Gastroesophageal sphincter (tissue), 3 donors: ENCODE measurements around the gene EBF4.

Experiments
- POLR2A ChIP-seq, 2 donors: fragments of 450-650 bp; IDR thresholded peaks; one replicate each; pipeline ENCODE4 v1.6.1; 2017; ENCODE audit warnings: antibody characterized with exemption in 2 of 2, mild to moderate bottlenecking in 2 of 2, moderate library complexity in 1 of 2
- TF ChIP-seq, protein P1 (sequence below), 4 experiments: fragments of 200-600 bp in 2 of 4; fragments of 450-650 bp in 2 of 4; sonication (generic) in 1 of 4; IDR thresholded peaks; one replicate each; pipeline ENCODE4 v1.5.1; 2017 to 2019; ENCODE audit warnings: antibody characterized with exemption in 4 of 4, mild to moderate bottlenecking in 2 of 4, moderate library complexity in 2 of 4

- TF ChIP-seq, protein P1, sequence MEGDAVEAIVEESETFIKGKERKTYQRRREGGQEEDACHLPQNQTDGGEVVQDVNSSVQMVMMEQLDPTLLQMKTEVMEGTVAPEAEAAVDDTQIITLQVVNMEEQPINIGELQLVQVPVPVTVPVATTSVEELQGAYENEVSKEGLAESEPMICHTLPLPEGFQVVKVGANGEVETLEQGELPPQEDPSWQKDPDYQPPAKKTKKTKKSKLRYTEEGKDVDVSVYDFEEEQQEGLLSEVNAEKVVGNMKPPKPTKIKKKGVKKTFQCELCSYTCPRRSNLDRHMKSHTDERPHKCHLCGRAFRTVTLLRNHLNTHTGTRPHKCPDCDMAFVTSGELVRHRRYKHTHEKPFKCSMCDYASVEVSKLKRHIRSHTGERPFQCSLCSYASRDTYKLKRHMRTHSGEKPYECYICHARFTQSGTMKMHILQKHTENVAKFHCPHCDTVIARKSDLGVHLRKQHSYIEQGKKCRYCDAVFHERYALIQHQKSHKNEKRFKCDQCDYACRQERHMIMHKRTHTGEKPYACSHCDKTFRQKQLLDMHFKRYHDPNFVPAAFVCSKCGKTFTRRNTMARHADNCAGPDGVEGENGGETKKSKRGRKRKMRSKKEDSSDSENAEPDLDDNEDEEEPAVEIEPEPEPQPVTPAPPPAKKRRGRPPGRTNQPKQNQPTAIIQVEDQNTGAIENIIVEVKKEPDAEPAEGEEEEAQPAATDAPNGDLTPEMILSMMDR (IDR thresholded peaks at IDR 0.05): no peak
- TF ChIP-seq POLR2A (IDR thresholded peaks at IDR 0.05): no peak
These were observed 106.7 kb downstream of the EBF4 start for GRCh38 chr20:2799271-2799670.
